ENCODE measurements around the gene KDM3B. TPM values are rescaled to one million over a fixed set of nuclear protein-coding genes. Genes with fewer than 3 reads are reported as not detected.

The KDM3B gene
- total and polyA plus RNA-seq, 9 of the 15 experiments (the other 6 are each of a cell fraction or from before 2014, with no cell fraction given): 13.8 to 62.8 (median 41.9) TPM

- TF ChIP-seq PTTG1 (tag; IDR thresholded peaks at IDR 0.05; ENCODE audit: low read depth): no peak
- no peak for TF ChIP-seq HDAC8 (tag; IDR thresholded peaks at IDR 0.05)
- TF ChIP-seq ZBTB40 (IDR thresholded peaks at IDR 0.05): no peak
- TF ChIP-seq ZBTB40 (CRISPR knock-in tag; IDR thresholded peaks at IDR 0.05): no peak
- no peak for TF ChIP-seq ZNF511 (CRISPR knock-in tag; IDR thresholded peaks at IDR 0.05)
- TF ChIP-seq ETV6 (IDR thresholded peaks at IDR 0.05; ENCODE audit: borderline replicate concordance in 1 of 2, low read depth in 2 of 2, low read length in 1 of 2): no peak
- TF ChIP-seq ETV6 (CRISPR knock-in tag; IDR thresholded peaks at IDR 0.05; ENCODE audit: borderline replicate concordance): no peak
- no peak for TF ChIP-seq NR2C2 (CRISPR knock-in tag; IDR thresholded peaks at IDR 0.05)
- 0 out of 2 replicates have a peak, but pooled peaks have one; percentile 5 for TF ChIP-seq NR2C2 (tag; IDR thresholded peaks at IDR 0.05)
- 0 out of 2 replicates have a peak, but pooled peaks have one; percentile 8 for TF ChIP-seq ARID2 (IDR thresholded peaks at IDR 0.05)
- no peak for TF ChIP-seq SREBF2 (CRISPR knock-in tag; IDR thresholded peaks at IDR 0.05)
- TF ChIP-seq JUN (IDR thresholded peaks at IDR 0.05; ENCODE audit: borderline replicate concordance, low read depth, low read length): no peak
- no peak for TF ChIP-seq JUN (CRISPR knock-in tag; IDR thresholded peaks at IDR 0.05; ENCODE audit: borderline replicate concordance)
- TF ChIP-seq DMBX1 (CRISPR knock-in tag; IDR thresholded peaks at IDR 0.05; ENCODE audit: borderline replicate concordance): no peak
Observed at GRCh38 chr5:138339091-138339456, 13.4 kb upstream of the KDM3B start (continued).
